ELR (cell line): ENCODE measurements around the gene MACIR.

ENCODE experiments used
- DNase-seq: peaks from one replicate; pipeline ENCODE4 v3.0.0-alpha.2; 2015; ENCODE audit warnings: low read depth

MACIR gene

GRCh38 chr5:103293099-103293498, 34.5 kb downstream of the MACIR start:
- no peak for DNase-seq

- DNase-seq, result no peak
Measured at GRCh38 chr5:103293719-103294118, 35.2 kb downstream of the MACIR start.

GRCh38 chr5:103294906-103295305, 36.3 kb downstream of the MACIR start:
- DNase-seq, result no peak

- DNase-seq, result no peak
Measured at GRCh38 chr5:103295424-103295823, 36.9 kb downstream of the MACIR start.

GRCh38 chr5:103295871-103296270, 37.3 kb downstream of the MACIR start:
- DNase-seq, result no peak

GRCh38 chr5:103298117-103298516, 39.6 kb downstream of the MACIR start:
- DNase-seq, result no peak

GRCh38 chr5:103298607-103299188, 40.1 kb downstream of the MACIR start:
- DNase-seq, result no peak

- peak; percentile 2 for DNase-seq
Measured at GRCh38 chr5:103305809-103306208, 47.2 kb downstream of the MACIR start.

GRCh38 chr5:103307470-103307869, 48.9 kb downstream of the MACIR start:
- no peak for DNase-seq

- no peak for DNase-seq
Measured at GRCh38 chr5:103308774-103309173, 50.2 kb downstream of the MACIR start.

- DNase-seq, result no peak
Measured at GRCh38 chr5:103313056-103313455, 54.5 kb downstream of the MACIR start.

GRCh38 chr5:103315455-103315854, 56.9 kb downstream of the MACIR start:
- DNase-seq, result no peak

GRCh38 chr5:103327451-103327850, 68.9 kb downstream of the MACIR start:
- no peak for DNase-seq

GRCh38 chr5:103327893-103328292, 69.3 kb downstream of the MACIR start:
- DNase-seq, result no peak
